Panc1 (cell line): Measurements from ENCODE around the gene COL4A1.

Experiments used
- CTCF ChIP-seq: fragments of 450-650 bp; IDR thresholded peaks from 2 replicates; pipeline ENCODE4 v1.5.1; 2017; ENCODE audit warnings: mild to moderate bottlenecking
- POLR2AphosphoS5 ChIP-seq: IDR thresholded peaks from 2 replicates; pipeline ENCODE4 v1.6.1; 2012; ENCODE audit warnings: mild to moderate bottlenecking, low read depth, low read length, moderate library complexity
- REST ChIP-seq, 2 experiments: IDR thresholded peaks; 2 replicates each; pipeline ENCODE4 v1.6.1; 2011 to 2012; ENCODE audit warnings: low read depth in 2 of 2, control low read depth in 1 of 2, low read length in 1 of 2, mild to moderate bottlenecking in 1 of 2, moderate library complexity in 1 of 2; ENCODE audit not compliant: insufficient read depth in 1 of 2
- SIN3A ChIP-seq: IDR thresholded peaks from 2 replicates; pipeline ENCODE4 v1.6.1; 2012; ENCODE audit warnings: low read depth, mild to moderate bottlenecking, low read length, moderate library complexity, borderline replicate concordance; ENCODE audit not compliant: insufficient read depth
- TCF7L2 ChIP-seq: IDR thresholded peaks from 2 replicates; pipeline ENCODE4 v1.6.1; 2011; ENCODE audit warnings: mild to moderate bottlenecking, low read depth, low read length, inconsistent platforms

DNA sequence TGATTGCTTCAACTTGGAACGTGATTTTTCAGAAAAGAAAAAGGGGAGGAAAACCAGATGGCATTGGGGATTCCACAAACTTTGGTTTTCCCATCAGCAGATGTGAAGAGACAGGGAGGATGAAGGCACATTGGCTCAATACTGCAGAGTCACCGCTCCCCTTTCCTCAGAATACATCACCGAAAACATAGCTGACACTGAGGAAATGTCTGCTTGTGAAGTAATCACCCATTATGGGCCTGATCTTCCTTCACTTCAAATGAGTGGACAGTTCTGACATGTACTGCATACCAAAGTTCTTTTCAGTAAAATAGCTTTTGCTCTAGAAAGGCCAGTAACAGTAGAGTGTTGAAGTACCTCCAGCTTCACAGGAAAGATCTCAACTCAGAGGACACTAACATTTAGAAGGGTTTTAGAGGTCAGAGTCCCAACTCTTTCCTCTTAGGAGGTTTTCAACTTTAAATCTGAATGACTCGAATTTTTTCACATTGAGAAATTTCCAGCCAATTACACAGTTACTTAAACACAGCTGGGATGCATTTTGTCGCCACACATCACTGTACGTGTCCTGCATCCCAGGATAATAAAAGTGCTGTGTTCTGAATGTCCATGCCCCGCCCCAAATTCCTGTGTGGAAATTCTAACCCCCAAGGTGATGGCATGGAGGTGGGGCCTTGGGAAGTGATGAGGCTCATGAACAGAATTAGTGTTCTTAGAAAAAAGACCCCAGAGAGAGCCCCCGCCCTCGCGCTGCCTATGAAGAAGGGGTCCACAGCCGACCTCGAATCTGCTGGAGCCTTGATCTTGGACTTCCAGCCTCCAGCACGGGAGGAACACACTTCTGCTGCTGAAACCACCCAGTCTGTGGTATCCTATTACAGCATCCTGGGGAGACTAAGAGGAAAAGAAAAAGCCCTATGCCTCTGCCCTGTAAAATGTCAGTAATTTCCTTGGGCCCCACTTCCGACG is 77.7 kb downstream of the COL4A1 start:
- TF ChIP-seq CTCF (no peak), POLR2AphosphoS5 (no peak), REST (IDR thresholded peaks at IDR 0.05; ENCODE audit: insufficient read depth in 1 of 2, low read depth in 2 of 2, low read length in 1 of 2) (no peak), SIN3A (no peak), TCF7L2 (no peak)
